Neural cell (in vitro differentiated cells): ENCODE measurements around the gene ZCCHC14. TPM values are rescaled to one million over a fixed set of nuclear protein-coding genes. Genes with fewer than 3 reads are reported as not detected.

ENCODE experiments used
- H2AFZ ChIP-seq: fragments of 200-600, 300-800 bp; sonication (generic), shearing (Covaris generic); 2 replicates; pipeline ENCODE4 v1.6.0; 2014; ENCODE audit warnings: low read depth, mild to moderate bottlenecking, antibody characterized with exemption, low read length, moderate library complexity
- H3F3A ChIP-seq: fragments of 200-600 bp; shearing (Covaris generic); 2 replicates; pipeline ENCODE4 v1.6.1; 2016; ENCODE audit warnings: mild to moderate bottlenecking, moderate library complexity, mixed read lengths, antibody characterized with exemption, low read length; ENCODE audit not compliant: insufficient read depth, poor library complexity, severe bottlenecking
- H3K27ac ChIP-seq: fragments of 200-600, 300-800 bp; sonication (generic), shearing (Covaris generic); 2 replicates; pipeline ENCODE4 v1.5.1; 2014; ENCODE audit warnings: mild to moderate bottlenecking, low read length, moderate library complexity
- H3K27me3 ChIP-seq: fragments of 300-800, 200-600 bp; sonication (generic), shearing (Covaris generic); 2 replicates; pipeline ENCODE4 v1.6.0; 2014; ENCODE audit warnings: mild to moderate bottlenecking, low read depth, low read length, moderate library complexity; ENCODE audit not compliant: insufficient read depth
- H3K36me3 ChIP-seq: fragments of 300-800, 200-600 bp; sonication (generic), shearing (Covaris generic); 2 replicates; pipeline ENCODE4 v1.5.1; 2014; ENCODE audit warnings: mild to moderate bottlenecking, antibody characterized with exemption, low read length, moderate library complexity; ENCODE audit not compliant: insufficient read depth
- H3K4me2 ChIP-seq: fragments of 300-800, 200-600 bp; sonication (generic), shearing (Covaris generic); 2 replicates; pipeline ENCODE4 v1.6.0; 2014; ENCODE audit warnings: mild to moderate bottlenecking, low read length
- H3K4me3 ChIP-seq: fragments of 300-800, 200-600 bp; sonication (generic), shearing (Covaris generic); 2 replicates; pipeline ENCODE4 v1.5.1; 2014; ENCODE audit warnings: mild to moderate bottlenecking, low read length, moderate library complexity
- H3K79me2 ChIP-seq: fragments of 200-600 bp; shearing (Covaris generic); replicated peaks from 2 replicates; pipeline ENCODE4 v1.6.0; 2014; ENCODE audit warnings: mild to moderate bottlenecking, low read length, moderate library complexity; ENCODE audit not compliant: insufficient read depth
- H3K9ac ChIP-seq: fragments of 300-800, 200-600 bp; sonication (generic), shearing (Covaris generic); 2 replicates; pipeline ENCODE4 v1.6.1; 2016; ENCODE audit warnings: mild to moderate bottlenecking, low read length, mixed read lengths
- H3K9me2 ChIP-seq: fragments of 200-600 bp; shearing (Covaris generic); 2 replicates; pipeline ENCODE4 v1.6.1; 2016; ENCODE audit warnings: mild to moderate bottlenecking, low read length, mixed read lengths; ENCODE audit not compliant: insufficient read depth
- H3K9me3 ChIP-seq: fragments of 200-600, 300-800 bp; sonication (generic), shearing (Covaris generic); 2 replicates; pipeline ENCODE4 v1.6.1; 2016; ENCODE audit warnings: mild to moderate bottlenecking, mixed run types, low read length, moderate library complexity, mixed read lengths
- H4K20me1 ChIP-seq: fragments of 200-600 bp; shearing (Covaris generic); 2 replicates; pipeline ENCODE4 v1.6.1; 2016; ENCODE audit warnings: mild to moderate bottlenecking, mixed run types; ENCODE audit not compliant: insufficient read depth
- CTCF ChIP-seq: fragments of 450-650 bp; IDR thresholded peaks from 2 replicates; pipeline ENCODE4 v1.5.1; 2014; ENCODE audit warnings: antibody characterized with exemption, mild to moderate bottlenecking, moderate library complexity; ENCODE audit not compliant: poor library complexity, severe bottlenecking
- EP300 ChIP-seq: fragments of 450-650 bp; conservative IDR thresholded peaks from 2 replicates; pipeline ENCODE4 v1.6.1; 2014; ENCODE audit warnings: antibody characterized with exemption, mild to moderate bottlenecking, moderate library complexity; ENCODE audit not compliant: poor library complexity, severe bottlenecking
- EZH2 ChIP-seq: fragments of 200-600, 300-800 bp; shearing (Covaris generic), sonication (generic); IDR thresholded peaks from 2 replicates; pipeline ENCODE4 v1.6.1; 2014; ENCODE audit warnings: antibody characterized with exemption, low read length, borderline replicate concordance, mild to moderate bottlenecking; ENCODE audit not compliant: insufficient read depth, poor library complexity, severe bottlenecking
- MXI1 ChIP-seq: fragments of 450-650 bp; conservative IDR thresholded peaks from 2 replicates; pipeline ENCODE4 v1.6.1; 2014; ENCODE audit warnings: antibody characterized with exemption, mild to moderate bottlenecking; ENCODE audit not compliant: poor library complexity, severe bottlenecking
- POLR2AphosphoS5 ChIP-seq: IDR thresholded peaks from 2 replicates; pipeline ENCODE4 v1.6.1; 2012
- RAD21 ChIP-seq: fragments of 450-650 bp; conservative IDR thresholded peaks from 2 replicates; pipeline ENCODE4 v1.6.1; 2014; ENCODE audit warnings: antibody characterized with exemption, mild to moderate bottlenecking, moderate library complexity
- SMC3 ChIP-seq: fragments of 450-650 bp; conservative IDR thresholded peaks from 2 replicates; pipeline ENCODE4 v1.6.1; 2014; ENCODE audit warnings: antibody characterized with exemption, mild to moderate bottlenecking, moderate library complexity; ENCODE audit not compliant: poor library complexity
- TAF1 ChIP-seq: IDR thresholded peaks from 2 replicates; pipeline ENCODE4 v1.6.1; 2012; ENCODE audit warnings: low read depth
- polyA plus RNA-seq: library from polyadenylated mRNA; depleted of rRNA; stranded (reverse); fragments of >200 nt; gene quantifications from 2 replicates; pipeline ENCODE4 v1.2.3, GENCODE V29; 2014
- TF ChIP-seq, protein P1 (sequence below): IDR thresholded peaks from 2 replicates; pipeline ENCODE4 v1.6.1; 2012; ENCODE audit warnings: borderline replicate concordance

ZCCHC14 gene
- polyA plus RNA-seq, 1 donor from 2014 or later: 22.1 TPM

DNA sequence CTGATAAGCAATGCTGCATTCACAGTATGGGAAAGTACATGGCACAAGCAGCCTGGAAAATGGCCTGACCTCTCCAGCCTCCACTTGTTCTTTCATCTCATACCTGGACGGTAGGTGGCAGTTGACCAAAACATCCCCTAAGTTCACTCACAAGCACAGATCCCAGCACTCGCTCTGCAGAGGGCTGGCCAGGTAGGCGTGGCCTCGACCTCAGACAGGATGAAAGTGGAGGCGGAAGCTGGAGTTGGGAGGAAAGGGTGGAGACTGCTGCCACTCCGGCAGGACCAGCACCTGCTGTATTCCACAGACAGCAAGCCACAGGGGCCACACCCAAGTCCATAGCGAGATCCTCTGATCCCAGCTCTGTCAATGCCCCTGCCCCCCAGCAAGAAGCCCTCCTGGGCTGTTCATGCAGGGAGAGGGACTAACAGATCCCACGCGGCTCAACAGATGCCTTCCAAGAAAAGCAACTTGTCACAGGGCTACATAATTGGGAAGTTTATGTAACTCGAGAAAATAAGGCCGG, 31.3 kb downstream of the ZCCHC14 start:
- Histone ChIP-seq H3K79me2 (peaks cover 21% of the 10 kb centered on the region), H3F3A (no peaks in the 10 kb centered on the region), H3K36me3 (no peaks in the 10 kb centered on the region), H4K20me1 (peaks cover 9% of the 10 kb centered on the region), H3K4me2 (no peak overlapping the region), H3K9me3 (no peaks in the 10 kb centered on the region), H3K9me2 (no peaks in the 10 kb centered on the region), H3K27ac (no peak overlapping the region), H2AFZ (no peak overlapping the region), H3K9ac (no peak overlapping the region), H3K27me3 (no peaks in the 10 kb centered on the region), H3K4me3 (no peak overlapping the region)
- TF ChIP-seq CTCF (peak; percentile 47), RAD21 (peak; percentile 29), POLR2AphosphoS5 (no peak), SMC3 (peak; percentile 53), MXI1 (no peak), TAF1 (no peak)

- Histone ChIP-seq H4K20me1 (peaks cover 9% of the 10 kb centered on the region), H2AFZ (no peak overlapping the region), H3K9me2 (no peaks in the 10 kb centered on the region), H3K4me3 (no peak overlapping the region), H3K27ac (no peak overlapping the region), H3K27me3 (no peaks in the 10 kb centered on the region), H3K4me2 (no peak overlapping the region), H3F3A (no peaks in the 10 kb centered on the region), H3K36me3 (no peaks in the 10 kb centered on the region), H3K9me3 (no peaks in the 10 kb centered on the region), H3K9ac (no peak overlapping the region), H3K79me2 (peaks cover 20% of the 10 kb centered on the region)
- no peak for TF ChIP-seq TAF1
- no peak for TF ChIP-seq SMC3
- no peak for TF ChIP-seq EZH2
- no peak for TF ChIP-seq RAD21
- TF ChIP-seq, protein P1, sequence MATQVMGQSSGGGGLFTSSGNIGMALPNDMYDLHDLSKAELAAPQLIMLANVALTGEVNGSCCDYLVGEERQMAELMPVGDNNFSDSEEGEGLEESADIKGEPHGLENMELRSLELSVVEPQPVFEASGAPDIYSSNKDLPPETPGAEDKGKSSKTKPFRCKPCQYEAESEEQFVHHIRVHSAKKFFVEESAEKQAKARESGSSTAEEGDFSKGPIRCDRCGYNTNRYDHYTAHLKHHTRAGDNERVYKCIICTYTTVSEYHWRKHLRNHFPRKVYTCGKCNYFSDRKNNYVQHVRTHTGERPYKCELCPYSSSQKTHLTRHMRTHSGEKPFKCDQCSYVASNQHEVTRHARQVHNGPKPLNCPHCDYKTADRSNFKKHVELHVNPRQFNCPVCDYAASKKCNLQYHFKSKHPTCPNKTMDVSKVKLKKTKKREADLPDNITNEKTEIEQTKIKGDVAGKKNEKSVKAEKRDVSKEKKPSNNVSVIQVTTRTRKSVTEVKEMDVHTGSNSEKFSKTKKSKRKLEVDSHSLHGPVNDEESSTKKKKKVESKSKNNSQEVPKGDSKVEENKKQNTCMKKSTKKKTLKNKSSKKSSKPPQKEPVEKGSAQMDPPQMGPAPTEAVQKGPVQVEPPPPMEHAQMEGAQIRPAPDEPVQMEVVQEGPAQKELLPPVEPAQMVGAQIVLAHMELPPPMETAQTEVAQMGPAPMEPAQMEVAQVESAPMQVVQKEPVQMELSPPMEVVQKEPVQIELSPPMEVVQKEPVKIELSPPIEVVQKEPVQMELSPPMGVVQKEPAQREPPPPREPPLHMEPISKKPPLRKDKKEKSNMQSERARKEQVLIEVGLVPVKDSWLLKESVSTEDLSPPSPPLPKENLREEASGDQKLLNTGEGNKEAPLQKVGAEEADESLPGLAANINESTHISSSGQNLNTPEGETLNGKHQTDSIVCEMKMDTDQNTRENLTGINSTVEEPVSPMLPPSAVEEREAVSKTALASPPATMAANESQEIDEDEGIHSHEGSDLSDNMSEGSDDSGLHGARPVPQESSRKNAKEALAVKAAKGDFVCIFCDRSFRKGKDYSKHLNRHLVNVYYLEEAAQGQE: no peak
- no peak for TF ChIP-seq MXI1
- TF ChIP-seq POLR2AphosphoS5: no peak
- no peak for TF ChIP-seq EP300
- no peak for TF ChIP-seq CTCF
Measured at GRCh38 chr16:87460936-87461335, 31.9 kb downstream of the ZCCHC14 start.
